Subcutaneous abdominal adipose tissue (tissue), 5 donors: ENCODE measurements around the gene PLAAT3.
"Not testable (repeated sequence)": the region's sequence is repeated elsewhere in the genome, so short reads cannot be mapped to it uniquely, and the experiment has no call there.

Source experiments
- H3K27ac ChIP-seq: one replicate; pipeline ENCODE4 v1.7.0; 2013; ENCODE audit warnings: low read depth, mild to moderate bottlenecking, inconsistent platforms, low read length, moderate library complexity
- H3K27me3 ChIP-seq, 5 donors: one replicate each; pipeline ENCODE4 v1.7.0; 2013; ENCODE audit warnings: low read length in 5 of 5, inconsistent platforms in 1 of 5; ENCODE audit not compliant: control insufficient read depth in 5 of 5, insufficient read depth in 4 of 5
- H3K36me3 ChIP-seq, 5 donors: one replicate each; pipeline ENCODE4 v1.7.0; 2013; ENCODE audit warnings: low read length in 5 of 5; ENCODE audit not compliant: control insufficient read depth in 5 of 5, insufficient read depth in 5 of 5
- H3K4me1 ChIP-seq, 5 donors: one replicate each; pipeline ENCODE4 v1.7.0; 2013; ENCODE audit warnings: low read length in 5 of 5, mild to moderate bottlenecking in 3 of 5, moderate library complexity in 1 of 5; ENCODE audit not compliant: control insufficient read depth in 5 of 5, insufficient read depth in 5 of 5
- H3K4me3 ChIP-seq, 5 donors: one replicate each; pipeline ENCODE4 v1.7.0; 2013; ENCODE audit warnings: low read length in 5 of 5, low read depth in 1 of 5
- H3K9ac ChIP-seq, 5 donors: one replicate each; pipeline ENCODE4 v1.7.0; 2013; ENCODE audit warnings: low read length in 5 of 5, mild to moderate bottlenecking in 4 of 5, moderate library complexity in 3 of 5
- H3K9me3 ChIP-seq, 5 donors: one replicate each; pipeline ENCODE4 v1.7.0; 2013; ENCODE audit warnings: low read length in 5 of 5; ENCODE audit not compliant: control insufficient read depth in 5 of 5
- donor health status: healthy.
- donor health status: healthy.
- donor health status: healthy.
- donor health status: healthy.
- donor health status: healthy.

Gene PLAAT3

DNA sequence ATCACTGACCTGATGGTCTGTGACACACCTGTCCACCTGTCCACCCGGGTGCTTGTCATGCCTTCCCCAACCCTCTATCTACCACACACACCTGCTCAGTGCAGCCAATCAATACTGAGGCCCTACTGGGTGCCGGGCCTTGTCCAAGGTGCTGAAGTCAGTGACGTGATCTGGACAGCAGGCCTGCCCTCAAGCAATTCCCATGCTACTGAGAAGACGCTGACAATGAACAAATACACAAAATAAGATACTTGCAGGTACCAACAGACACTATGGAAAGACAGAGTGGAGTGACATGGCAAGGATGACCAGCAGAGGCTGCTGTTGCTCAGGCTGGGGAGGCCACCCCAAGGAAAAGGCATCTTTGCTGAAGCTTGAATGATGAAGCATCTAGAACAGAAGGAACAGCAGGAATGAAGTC lies 21.2 kb downstream of the PLAAT3 start:
- H3K9me3 ChIP-seq = no peaks in the 10 kb centered on the region
- H3K27me3 ChIP-seq = no peaks in the 10 kb centered on the region
- peaks cover 0 to 92% (median 82%) of the 10 kb centered on the region in 5 donors for H3K36me3 ChIP-seq
- H3K27ac ChIP-seq = no peak overlapping the region
- H3K4me1 ChIP-seq = peaks cover 0 to 20% (median 6%) of the 10 kb centered on the region in 5 donors
- H3K4me3 ChIP-seq = no peak overlapping the region
- no peak overlapping the region for H3K9ac ChIP-seq

DNA sequence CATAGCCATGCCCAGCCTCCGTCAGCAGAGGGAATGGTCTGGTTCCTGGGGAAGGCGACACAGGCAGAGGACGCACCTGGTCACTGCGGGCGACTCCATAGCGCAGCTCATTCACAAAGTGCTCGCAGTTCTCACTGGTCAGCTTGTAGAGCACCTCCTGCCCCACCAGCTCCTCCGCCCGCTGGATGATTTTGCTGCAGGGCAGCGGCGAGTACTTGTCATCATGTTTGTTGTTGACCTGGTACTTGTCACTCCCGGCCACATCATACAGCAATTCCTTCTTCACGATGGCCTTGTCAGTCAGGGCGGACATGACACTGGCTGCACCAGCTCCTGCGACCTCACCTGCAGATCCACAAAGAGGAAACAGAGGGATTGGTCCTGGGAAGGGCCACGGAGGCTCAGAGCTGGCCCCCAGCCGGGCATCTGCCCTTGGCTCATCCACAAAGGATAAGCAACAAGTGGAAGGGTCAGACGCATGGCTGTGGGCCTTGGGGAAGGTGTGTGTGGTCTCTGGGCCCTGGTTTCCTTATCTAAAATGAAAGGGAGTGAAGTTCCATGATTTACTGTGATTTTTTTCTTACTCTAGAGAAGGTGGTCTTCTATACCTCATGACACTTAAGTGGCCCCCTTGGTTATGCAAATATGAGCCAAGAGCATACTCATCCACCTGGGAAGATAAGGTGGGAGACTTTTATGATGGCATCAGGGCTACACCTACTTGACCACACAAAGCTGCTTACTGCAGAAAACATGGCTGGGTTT lies 24.0 kb downstream of the PLAAT3 start:
- H3K9ac ChIP-seq = no peak overlapping the region
- H3K27ac ChIP-seq = peak overlapping the region; percentile 6
- H3K4me1 ChIP-seq = peaks cover 0 to 14% (median 0%) of the 10 kb centered on the region in 5 donors
- H3K36me3 ChIP-seq = peaks cover 9 to 92% (median 80%) of the 10 kb centered on the region in 5 donors
- no peak overlapping the region for H3K4me3 ChIP-seq
- no peaks in the 10 kb centered on the region for H3K9me3 ChIP-seq
- no peaks in the 10 kb centered on the region for H3K27me3 ChIP-seq

DNA sequence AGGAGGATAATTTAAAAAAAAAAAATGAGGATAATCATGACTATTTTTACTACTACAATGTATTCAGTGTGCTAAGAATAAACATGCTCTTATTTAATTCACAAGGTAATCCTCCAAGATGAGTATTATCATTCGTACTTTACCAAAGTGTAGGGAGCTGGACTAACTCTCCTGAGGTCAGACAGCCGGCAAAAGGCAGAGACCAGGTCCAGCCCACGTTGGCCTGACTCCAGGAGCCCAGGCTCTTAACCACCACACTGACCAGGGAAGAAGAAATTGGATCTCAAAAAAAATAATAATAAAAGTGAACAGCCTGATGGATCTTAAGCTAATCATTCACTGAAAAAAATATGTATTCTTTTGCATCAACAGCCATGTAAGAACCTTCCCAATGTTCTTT lies 25.2 kb downstream of the PLAAT3 start:
- no peak overlapping the region for H3K27ac ChIP-seq
- peaks cover 10 to 86% (median 77%) of the 10 kb centered on the region in 5 donors for H3K36me3 ChIP-seq
- H3K9me3 ChIP-seq = no peaks in the 10 kb centered on the region
- H3K4me3 ChIP-seq = no peak overlapping the region
- peaks cover 0 to 16% (median 0%) of the 10 kb centered on the region in 5 donors for H3K4me1 ChIP-seq
- no peak overlapping the region for H3K9ac ChIP-seq
- H3K27me3 ChIP-seq = no peaks in the 10 kb centered on the region

DNA sequence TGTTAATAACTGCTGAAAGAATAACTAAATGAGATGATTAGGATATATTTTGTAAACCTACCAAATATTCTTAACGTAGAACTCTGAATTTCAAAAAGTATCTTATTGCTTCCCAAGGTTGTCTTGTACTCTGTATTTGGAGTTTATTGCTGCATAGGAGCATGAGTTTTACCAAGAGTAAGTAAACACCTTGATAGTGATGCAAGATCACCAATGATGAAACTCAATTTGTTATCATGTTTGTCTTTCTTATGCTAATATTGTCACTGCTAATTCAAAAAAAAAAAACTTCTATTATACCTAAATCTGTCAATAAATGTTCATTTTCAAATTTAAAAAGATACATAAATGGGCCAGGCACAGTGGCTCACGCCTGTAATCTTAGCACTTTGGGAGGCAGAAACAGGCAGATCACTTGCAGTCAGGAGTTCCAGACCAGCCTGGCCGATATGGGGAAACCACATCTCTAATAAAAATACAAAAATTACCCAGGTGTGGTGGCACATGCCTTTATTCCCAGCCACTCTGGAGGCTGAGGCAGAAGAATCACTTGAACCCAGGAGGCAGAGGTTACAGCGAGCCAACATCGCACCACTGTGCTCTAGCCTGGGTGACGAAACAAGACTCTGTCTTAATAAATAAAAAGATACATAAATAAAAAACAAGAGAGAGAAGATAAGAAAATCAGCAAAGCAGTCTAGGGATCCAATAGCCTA lies 27.6 kb downstream of the PLAAT3 start:
- peaks cover 0 to 26% (median 12%) of the 10 kb centered on the region in 5 donors for H3K4me1 ChIP-seq
- H3K27ac ChIP-seq = no peak overlapping the region
- H3K36me3 ChIP-seq = peaks cover 22 to 81% (median 73%) of the 10 kb centered on the region in 5 donors
- H3K27me3 ChIP-seq = no peaks in the 10 kb centered on the region
- H3K9ac ChIP-seq = no peak overlapping the region
- peaks cover 0 to 7% (median 3%) of the 10 kb centered on the region in 5 donors for H3K9me3 ChIP-seq
- no peak overlapping the region for H3K4me3 ChIP-seq

DNA sequence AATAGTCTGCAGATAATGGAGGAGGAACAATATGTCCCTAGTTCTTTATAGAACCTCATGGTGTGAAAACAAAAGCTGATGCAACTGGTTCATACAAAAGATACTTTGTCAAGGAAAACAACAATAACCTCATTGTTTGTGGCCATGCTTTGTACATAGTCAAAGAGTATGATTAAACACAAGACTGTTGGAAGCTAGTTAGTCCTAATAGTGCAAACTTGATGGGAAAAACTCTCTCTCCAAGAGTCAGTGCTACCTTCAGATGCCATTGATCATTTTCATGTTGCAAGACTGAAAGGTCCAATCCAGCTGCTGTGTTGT lies 30.9 kb downstream of the PLAAT3 start:
- Histone ChIP-seq H3K27ac (peak overlapping the region; percentile 76), H3K9me3 (peaks cover 0 to 11% (median 7%) of the 10 kb centered on the region in 5 donors), H3K27me3 (no peaks in the 10 kb centered on the region), H3K4me3 (no peak overlapping the region), H3K9ac (no peak overlapping the region), H3K4me1 (peaks cover 0 to 24% (median 12%) of the 10 kb centered on the region in 5 donors), H3K36me3 (peaks cover 31 to 64% (median 56%) of the 10 kb centered on the region in 5 donors)

DNA sequence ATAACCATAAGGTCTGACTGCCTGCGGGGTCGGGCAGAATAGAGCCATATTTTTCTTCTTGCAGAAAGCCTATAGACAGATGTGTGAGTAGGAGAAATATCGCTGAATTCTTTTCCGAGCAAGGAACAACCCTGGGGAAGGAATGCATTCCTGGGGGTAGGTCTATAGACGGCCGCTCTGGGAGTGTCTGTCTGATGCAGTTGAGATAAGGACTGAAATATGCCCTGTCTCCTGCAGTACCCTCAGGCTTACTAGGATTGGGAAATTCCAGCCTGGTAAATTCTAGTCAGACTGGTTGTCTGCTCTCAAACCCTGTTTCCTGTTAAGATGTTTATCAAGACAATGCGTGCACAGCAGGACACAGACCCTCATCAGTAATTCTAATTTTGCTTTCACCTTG lies 33.0 kb downstream of the PLAAT3 start:
- peaks cover 0 to 30% (median 16%) of the 10 kb centered on the region in 5 donors for H3K4me1 ChIP-seq
- peak overlapping the region; percentile 33 for H3K27ac ChIP-seq
- H3K9me3 ChIP-seq = peaks cover 0 to 11% (median 7%) of the 10 kb centered on the region in 5 donors
- peaks cover 28 to 55% (median 42%) of the 10 kb centered on the region in 5 donors for H3K36me3 ChIP-seq
- not testable (repeated sequence) for H3K9ac ChIP-seq, H3K27me3 ChIP-seq, H3K4me3 ChIP-seq

DNA sequence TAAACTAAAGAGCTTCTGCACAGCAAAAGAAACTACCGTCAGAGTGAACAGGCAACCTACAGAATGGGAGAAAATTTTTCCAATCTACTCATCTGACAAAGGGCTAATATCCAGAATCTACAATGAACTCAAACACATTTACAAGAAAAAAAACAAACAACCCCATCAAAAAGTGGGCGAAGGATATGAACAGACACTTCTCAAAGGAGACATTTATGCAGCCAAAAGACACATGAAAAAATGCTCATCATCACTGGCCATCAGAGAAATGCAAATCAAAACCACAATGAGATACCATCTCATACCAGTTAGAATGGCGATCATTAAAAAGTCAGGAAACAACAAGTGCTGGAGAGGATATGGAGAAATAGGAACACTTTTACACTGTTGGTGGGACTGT lies 35.4 kb downstream of the PLAAT3 start:
- H3K36me3 ChIP-seq = peaks cover 21 to 56% (median 38%) of the 10 kb centered on the region in 5 donors
- H3K27ac ChIP-seq, H3K27me3 ChIP-seq, H3K4me3 ChIP-seq, H3K9ac ChIP-seq: not testable (repeated sequence)
- peaks cover 0 to 11% (median 7%) of the 10 kb centered on the region in 5 donors for H3K9me3 ChIP-seq
- H3K4me1 ChIP-seq = peaks cover 9 to 48% (median 39%) of the 10 kb centered on the region in 5 donors

DNA sequence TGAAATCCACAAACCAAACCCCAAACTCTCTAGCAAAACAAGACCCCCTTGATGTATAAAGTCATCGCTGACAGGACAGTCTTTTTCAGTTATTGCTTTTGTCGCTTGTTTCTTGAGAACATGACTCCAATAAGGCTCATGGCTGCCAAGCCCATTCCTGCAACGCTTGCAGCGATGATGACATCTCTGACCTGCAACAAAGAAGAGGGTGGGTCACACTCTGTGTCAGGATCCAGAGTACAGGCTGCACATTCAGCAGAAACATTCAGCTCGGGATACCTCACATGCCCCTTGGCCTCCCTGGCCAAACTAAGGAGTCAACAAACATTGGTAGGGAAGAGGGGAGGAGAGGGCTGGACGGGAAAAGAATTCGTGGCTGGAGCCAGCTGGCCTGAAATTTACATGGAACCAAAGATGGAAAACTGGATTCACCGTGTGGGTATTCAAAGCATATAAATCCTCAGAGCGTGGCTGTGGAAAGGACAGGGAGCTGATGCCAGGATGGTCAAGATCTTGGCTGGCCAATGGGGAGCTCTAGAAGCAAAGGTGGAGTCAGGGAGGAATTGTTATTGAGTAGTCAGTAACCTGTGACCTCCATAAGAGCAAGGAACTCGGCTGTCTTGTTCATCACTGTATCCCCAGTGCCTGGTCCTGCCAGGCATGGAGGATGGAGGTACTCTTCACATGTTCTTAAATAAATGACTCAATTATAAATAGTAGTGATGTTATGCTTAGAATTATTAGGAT lies 39.2 kb downstream of the PLAAT3 start:
- peaks cover 7 to 28% (median 10%) of the 10 kb centered on the region in 5 donors for H3K36me3 ChIP-seq
- H3K4me3 ChIP-seq = peak overlapping the region; percentile 8 to 59 (median 43)
- H3K9me3 ChIP-seq = peaks cover 0 to 5% (median 3%) of the 10 kb centered on the region in 5 donors
- no peaks in the 10 kb centered on the region for H3K27me3 ChIP-seq
- H3K4me1 ChIP-seq = peaks cover 11 to 34% (median 31%) of the 10 kb centered on the region in 5 donors
- peak overlapping the region; percentile 85 for H3K27ac ChIP-seq
- peak overlapping the region in 2 of 5 donors; percentile 6 to 23 for H3K9ac ChIP-seq

DNA sequence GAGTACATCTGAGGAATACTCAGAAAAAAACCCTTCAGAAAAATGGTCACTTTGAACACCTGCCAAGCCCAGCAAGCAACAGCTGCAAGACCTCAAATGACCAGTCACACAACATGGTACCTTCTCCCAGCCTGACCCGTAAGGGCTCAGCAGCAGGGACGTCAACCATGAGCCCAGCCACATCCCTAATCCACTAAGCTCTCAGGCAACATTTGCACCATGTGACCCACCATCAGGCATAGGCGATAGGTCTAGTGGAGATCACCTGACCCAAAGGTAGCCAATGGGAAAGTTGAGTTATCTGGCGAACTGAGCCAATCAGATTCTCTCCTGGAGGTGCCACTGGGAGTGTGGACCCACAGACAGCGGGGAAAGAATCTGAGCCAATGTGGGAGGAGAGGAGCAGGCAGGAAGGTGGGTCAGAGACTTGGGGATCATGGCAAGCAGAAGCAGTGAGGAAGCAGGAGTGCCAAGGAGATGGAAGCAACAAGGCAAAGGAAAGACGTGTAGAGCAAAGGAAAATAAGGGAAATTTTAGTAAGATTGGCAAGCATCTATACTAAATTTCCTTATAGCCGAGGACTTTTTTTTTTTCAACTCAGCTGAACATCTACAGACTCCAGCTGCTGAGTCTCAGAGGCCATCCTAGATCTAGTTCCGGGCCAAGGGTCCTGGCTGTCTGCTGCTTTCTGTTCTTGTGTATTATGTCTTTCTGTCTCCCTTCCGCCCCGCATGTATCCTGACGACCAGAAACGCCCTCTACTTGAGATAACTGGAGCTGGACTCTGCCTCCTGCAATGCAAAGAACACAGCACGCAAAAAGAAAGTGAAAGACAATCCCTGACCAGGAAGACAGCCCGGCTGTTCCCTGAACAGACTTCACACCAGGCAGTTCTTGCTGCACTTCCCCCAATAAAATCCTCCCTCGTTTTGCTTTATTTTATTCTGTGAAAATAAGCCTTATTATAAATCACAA lies 40.1 kb downstream of the PLAAT3 start:
- Histone ChIP-seq H3K4me3 (peak overlapping the region; percentile 8 to 59 (median 46)), H3K27me3 (no peaks in the 10 kb centered on the region), H3K27ac (peak overlapping the region; percentile 85), H3K4me1 (peaks cover 11 to 34% (median 31%) of the 10 kb centered on the region in 5 donors), H3K36me3 (peaks cover 4 to 25% (median 7%) of the 10 kb centered on the region in 5 donors), H3K9ac (peak overlapping the region in 2 of 5 donors; percentile 6 to 23), H3K9me3 (no peaks in the 10 kb centered on the region)
